HG03045 (cell line): ENCODE data around the gene CD96.
A peak's percentile ranks its signal among the peaks of the same experiment; 100 is the strongest.
"Not testable (repeated sequence)": the region's sequence is repeated elsewhere in the genome, so short reads cannot be mapped to it uniquely, and the experiment has no call there.

Source experiments
- ATAC-seq: cut with Tn5 transposase; IDR thresholded peaks from one replicate; pipeline ENCODE4 v1.9.1; 2021; ENCODE audit warnings: mild to moderate bottlenecking, moderate library complexity; ENCODE audit not compliant: unreplicated experiment

Gene CD96

GRCh38 chr3:111548756-111549155 is 6.8 kb downstream of the CD96 start:
- no peak for ATAC-seq

GRCh38 chr3:111561902-111562301 is 19.9 kb downstream of the CD96 start:
- not testable (repeated sequence) for ATAC-seq

- no peak for ATAC-seq
Measured at GRCh38 chr3:111566844-111567243, 24.8 kb downstream of the CD96 start.

- no peak for ATAC-seq
Measured at GRCh38 chr3:111568355-111568754, 26.4 kb downstream of the CD96 start.

- no peak for ATAC-seq
Measured at GRCh38 chr3:111568911-111569310, 26.9 kb downstream of the CD96 start.

- no peak for ATAC-seq
Measured at GRCh38 chr3:111570404-111571030, 28.5 kb downstream of the CD96 start.

GRCh38 chr3:111571282-111571681 is 29.3 kb downstream of the CD96 start:
- no peak for ATAC-seq

GRCh38 chr3:111571907-111572460 is 30.0 kb downstream of the CD96 start:
- no peak for ATAC-seq

GRCh38 chr3:111577113-111577512 is 35.1 kb downstream of the CD96 start:
- ATAC-seq: no peak

- ATAC-seq: peak; percentile 84
Measured at GRCh38 chr3:111577798-111578685, 36.0 kb downstream of the CD96 start.

GRCh38 chr3:111578867-111579266 is 36.9 kb downstream of the CD96 start:
- no peak for ATAC-seq

- no peak for ATAC-seq
Measured at GRCh38 chr3:111579495-111579894, 37.5 kb downstream of the CD96 start.

- ATAC-seq: no peak
Measured at GRCh38 chr3:111581403-111582119, 39.6 kb downstream of the CD96 start.

- ATAC-seq: no peak
Measured at GRCh38 chr3:111582120-111582474, 40.1 kb downstream of the CD96 start.

GRCh38 chr3:111584744-111585143 is 42.7 kb downstream of the CD96 start:
- ATAC-seq: no peak

GRCh38 chr3:111585217-111585616 is 43.2 kb downstream of the CD96 start:
- ATAC-seq: no peak

GRCh38 chr3:111588527-111588926 is 46.5 kb downstream of the CD96 start:
- ATAC-seq: no peak

GRCh38 chr3:111589303-111590142 is 47.5 kb downstream of the CD96 start:
- no peak for ATAC-seq

- ATAC-seq: no peak
Measured at GRCh38 chr3:111590143-111590491, 48.1 kb downstream of the CD96 start.

- no peak for ATAC-seq
Measured at GRCh38 chr3:111591555-111591954, 49.6 kb downstream of the CD96 start.

- ATAC-seq: no peak
Measured at GRCh38 chr3:111592143-111592542, 50.1 kb downstream of the CD96 start.
